GM21423 (cell line): ENCODE results near the gene KIAA1217.
A peak's percentile ranks its signal among the peaks of the same experiment; 100 is the strongest.

ENCODE experiments used
- ATAC-seq: cut with Tn5 transposase; IDR thresholded peaks from one replicate; pipeline ENCODE4 v1.9.1; 2021; ENCODE audit warnings: mild to moderate bottlenecking, moderate library complexity; ENCODE audit not compliant: unreplicated experiment

The KIAA1217 gene

GRCh38 chr10:24358022-24358421 lies 149.1 kb downstream of the KIAA1217 start:
- ATAC-seq, result no peak

- ATAC-seq, result no peak
Observed at GRCh38 chr10:24360282-24361127, 151.6 kb downstream of the KIAA1217 start.

- ATAC-seq, result no peak
Observed at GRCh38 chr10:24363070-24363469, 154.1 kb downstream of the KIAA1217 start.

GRCh38 chr10:24367688-24368087 lies 158.8 kb downstream of the KIAA1217 start:
- ATAC-seq, result no peak

- no peak for ATAC-seq
Observed at GRCh38 chr10:24370877-24371276, 161.9 kb downstream of the KIAA1217 start.

GRCh38 chr10:24371396-24371795 lies 162.5 kb downstream of the KIAA1217 start:
- no peak for ATAC-seq

GRCh38 chr10:24374134-24374915 lies 165.4 kb downstream of the KIAA1217 start:
- no peak for ATAC-seq

GRCh38 chr10:24375510-24375909 lies 166.6 kb downstream of the KIAA1217 start:
- no peak for ATAC-seq

GRCh38 chr10:24376731-24377130 lies 167.8 kb downstream of the KIAA1217 start:
- no peak for ATAC-seq

- no peak for ATAC-seq
Observed at GRCh38 chr10:24378126-24378920, 169.4 kb downstream of the KIAA1217 start.

- no peak for ATAC-seq
Observed at GRCh38 chr10:24381235-24382010, 172.5 kb downstream of the KIAA1217 start.

GRCh38 chr10:24382045-24382444 lies 173.1 kb downstream of the KIAA1217 start:
- no peak for ATAC-seq

- ATAC-seq, result no peak
Observed at GRCh38 chr10:24382596-24382978, 173.6 kb downstream of the KIAA1217 start.

GRCh38 chr10:24382979-24383663 lies 174.2 kb downstream of the KIAA1217 start:
- ATAC-seq, result peak; percentile 45

GRCh38 chr10:24383681-24384106 lies 174.8 kb downstream of the KIAA1217 start:
- ATAC-seq, result peak; percentile 92

- ATAC-seq, result no peak
Observed at GRCh38 chr10:24384954-24385353, 176.0 kb downstream of the KIAA1217 start.

- no peak for ATAC-seq
Observed at GRCh38 chr10:24385776-24386175, 176.8 kb downstream of the KIAA1217 start.

GRCh38 chr10:24390146-24390700 lies 181.3 kb downstream of the KIAA1217 start:
- ATAC-seq, result no peak

GRCh38 chr10:24390746-24391145 lies 181.8 kb downstream of the KIAA1217 start:
- no peak for ATAC-seq

- no peak for ATAC-seq
Observed at GRCh38 chr10:24393201-24393600, 184.3 kb downstream of the KIAA1217 start.
